Amniotic stem cell (primary cell): ENCODE results near the gene FOXC2.
A peak's percentile ranks its signal among the peaks of the same experiment; 100 is the strongest.
"Not testable (repeated sequence)": the region's sequence is repeated elsewhere in the genome, so short reads cannot be mapped to it uniquely, and the experiment has no call there.

ENCODE experiments used
- DNase-seq: peaks from one replicate; lab custom pipeline; 2025; lab: John Stamatoyannopoulos, UW

Gene FOXC2

GRCh38 chr16:86587955-86588354 is 21.3 kb downstream of the FOXC2 start:
- DNase-seq, result not testable (repeated sequence)

GRCh38 chr16:86590501-86591144 is 24.0 kb downstream of the FOXC2 start:
- peak; percentile 62 for DNase-seq

- DNase-seq, result no peak
Observed at GRCh38 chr16:86591270-86591669, 24.6 kb downstream of the FOXC2 start.

GRCh38 chr16:86593913-86594620 is 27.4 kb downstream of the FOXC2 start:
- no peak for DNase-seq

- no peak for DNase-seq
Observed at GRCh38 chr16:86594721-86595120, 28.1 kb downstream of the FOXC2 start.

- DNase-seq, result no peak
Observed at GRCh38 chr16:86595983-86596605, 29.5 kb downstream of the FOXC2 start.

GRCh38 chr16:86597126-86597879 is 30.7 kb downstream of the FOXC2 start:
- no peak for DNase-seq

GRCh38 chr16:86597880-86598606 is 31.4 kb downstream of the FOXC2 start:
- no peak for DNase-seq

GRCh38 chr16:86598607-86599565 is 32.3 kb downstream of the FOXC2 start:
- peak; percentile 59 for DNase-seq

- no peak for DNase-seq
Observed at GRCh38 chr16:86601356-86601755, 34.7 kb downstream of the FOXC2 start.

GRCh38 chr16:86602521-86602920 is 35.9 kb downstream of the FOXC2 start:
- no peak for DNase-seq

- DNase-seq, result no peak
Observed at GRCh38 chr16:86604436-86605193, 38.0 kb downstream of the FOXC2 start.

GRCh38 chr16:86605950-86606349 is 39.3 kb downstream of the FOXC2 start:
- DNase-seq, result no peak

GRCh38 chr16:86608301-86608747 is 41.7 kb downstream of the FOXC2 start:
- DNase-seq, result no peak

- peak; percentile 81 for DNase-seq
Observed at GRCh38 chr16:86609115-86609514, 42.5 kb downstream of the FOXC2 start.

- DNase-seq, result no peak
Observed at GRCh38 chr16:86609661-86610060, 43.0 kb downstream of the FOXC2 start.

- DNase-seq, result no peak
Observed at GRCh38 chr16:86610779-86611524, 44.3 kb downstream of the FOXC2 start.

GRCh38 chr16:86611525-86611855 is 44.9 kb downstream of the FOXC2 start:
- DNase-seq, result no peak

GRCh38 chr16:86611941-86612340 is 45.3 kb downstream of the FOXC2 start:
- no peak for DNase-seq
